ENCODE results near the gene SMAD3.

DNA sequence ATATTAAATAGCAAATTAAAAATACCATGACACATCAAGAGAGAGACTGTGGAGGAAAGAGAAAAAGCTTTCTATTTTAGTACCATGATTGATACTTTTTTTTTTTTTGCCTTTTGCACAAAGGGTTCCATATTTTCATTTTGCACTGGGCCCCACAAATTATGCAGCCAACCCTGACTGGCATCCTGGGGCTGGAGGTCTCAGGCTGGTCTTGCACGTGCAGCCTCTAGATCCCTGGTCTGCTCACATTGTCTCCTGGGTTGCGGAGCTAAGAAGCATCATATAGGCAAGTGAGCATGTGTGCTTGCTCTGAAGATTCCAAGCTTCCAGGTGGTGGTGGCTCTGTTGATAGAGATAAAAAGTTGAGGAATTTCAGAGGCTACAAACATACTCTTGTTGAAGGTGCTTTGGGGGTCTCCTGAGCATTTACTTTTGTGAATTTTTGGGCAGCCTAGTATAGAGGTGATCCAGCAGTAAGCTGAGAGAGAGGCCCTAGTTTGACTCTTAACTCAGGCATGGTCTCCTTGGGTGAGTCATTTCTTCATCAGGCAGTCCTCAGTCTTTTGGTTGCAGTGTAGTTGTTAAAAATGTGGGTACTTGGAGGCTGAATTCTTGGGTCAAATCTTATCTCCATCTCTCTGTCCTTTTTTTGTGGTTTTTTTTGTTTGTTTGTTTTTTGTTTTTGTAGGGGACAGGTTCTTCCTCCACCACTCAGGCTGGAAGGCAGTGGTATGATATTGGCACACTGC lies 31.3 kb downstream of the SMAD3 start:
- TF ChIP-seq, protein P1, sequence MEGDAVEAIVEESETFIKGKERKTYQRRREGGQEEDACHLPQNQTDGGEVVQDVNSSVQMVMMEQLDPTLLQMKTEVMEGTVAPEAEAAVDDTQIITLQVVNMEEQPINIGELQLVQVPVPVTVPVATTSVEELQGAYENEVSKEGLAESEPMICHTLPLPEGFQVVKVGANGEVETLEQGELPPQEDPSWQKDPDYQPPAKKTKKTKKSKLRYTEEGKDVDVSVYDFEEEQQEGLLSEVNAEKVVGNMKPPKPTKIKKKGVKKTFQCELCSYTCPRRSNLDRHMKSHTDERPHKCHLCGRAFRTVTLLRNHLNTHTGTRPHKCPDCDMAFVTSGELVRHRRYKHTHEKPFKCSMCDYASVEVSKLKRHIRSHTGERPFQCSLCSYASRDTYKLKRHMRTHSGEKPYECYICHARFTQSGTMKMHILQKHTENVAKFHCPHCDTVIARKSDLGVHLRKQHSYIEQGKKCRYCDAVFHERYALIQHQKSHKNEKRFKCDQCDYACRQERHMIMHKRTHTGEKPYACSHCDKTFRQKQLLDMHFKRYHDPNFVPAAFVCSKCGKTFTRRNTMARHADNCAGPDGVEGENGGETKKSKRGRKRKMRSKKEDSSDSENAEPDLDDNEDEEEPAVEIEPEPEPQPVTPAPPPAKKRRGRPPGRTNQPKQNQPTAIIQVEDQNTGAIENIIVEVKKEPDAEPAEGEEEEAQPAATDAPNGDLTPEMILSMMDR (IDR thresholded peaks at IDR 0.05; ENCODE audit: insufficient read depth, low read length): no peak
- no peak for TF ChIP-seq POLR2AphosphoS5 (IDR thresholded peaks at IDR 0.05; ENCODE audit: low read depth)
- TF ChIP-seq REST (IDR thresholded peaks at IDR 0.05; ENCODE audit: insufficient replicate concordance, low read depth): no peak
- no peak for TF ChIP-seq SPI1 (IDR thresholded peaks at IDR 0.05; ENCODE audit: borderline replicate concordance, low read depth)
- TF ChIP-seq GABPA (IDR thresholded peaks at IDR 0.05; ENCODE audit: low read depth): no peak
